Stimulated activated CD4-positive, alpha-beta T cell treated with anti-CD3 and anti-CD28 coated beads, Interleukin-4, amount 100 ng/mL, for 1 hour (primary cell): ENCODE data around the gene GAS2.

Source experiments
- DNase-seq: peaks from one replicate; pipeline ENCODE4 v3.0.0-alpha.2; 2020

GAS2 gene

DNA sequence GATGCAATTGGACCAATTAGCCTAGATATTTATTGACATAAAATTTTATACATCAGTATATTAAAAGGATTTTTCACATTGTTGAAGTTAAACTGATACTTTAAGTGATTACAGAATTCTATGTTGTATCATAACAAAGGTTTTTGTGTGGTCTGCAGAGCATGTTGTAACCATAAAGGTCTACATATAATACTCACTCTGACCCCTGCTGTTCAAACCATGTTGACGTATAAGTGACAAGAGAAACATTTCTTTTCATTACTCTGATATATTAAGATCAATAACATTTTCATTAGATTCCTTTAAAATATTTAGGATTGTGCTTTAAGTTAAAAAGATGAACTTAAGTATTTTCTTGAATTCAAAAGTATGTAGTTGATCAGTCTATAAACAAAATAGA is 63.9 kb downstream of the GAS2 start:
- DNase-seq, result no peak

DNA sequence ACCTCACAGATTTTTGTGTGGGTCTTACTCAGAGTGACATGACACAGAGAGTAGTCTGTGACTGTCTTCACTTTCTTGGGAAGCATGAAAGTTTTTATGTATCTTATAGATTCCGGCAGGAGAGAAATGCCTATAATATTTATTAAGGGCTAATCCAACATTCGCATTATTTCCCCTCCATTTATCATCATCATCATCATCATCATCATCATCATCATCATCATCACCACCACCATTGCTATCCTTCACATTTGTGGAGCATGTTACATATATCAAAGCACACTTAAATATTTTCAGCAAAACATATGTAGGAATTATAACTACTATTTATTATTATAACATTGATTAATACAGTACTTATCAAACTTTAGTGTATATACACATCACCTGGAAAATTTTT is 66.2 kb downstream of the GAS2 start:
- DNase-seq, result no peak

DNA sequence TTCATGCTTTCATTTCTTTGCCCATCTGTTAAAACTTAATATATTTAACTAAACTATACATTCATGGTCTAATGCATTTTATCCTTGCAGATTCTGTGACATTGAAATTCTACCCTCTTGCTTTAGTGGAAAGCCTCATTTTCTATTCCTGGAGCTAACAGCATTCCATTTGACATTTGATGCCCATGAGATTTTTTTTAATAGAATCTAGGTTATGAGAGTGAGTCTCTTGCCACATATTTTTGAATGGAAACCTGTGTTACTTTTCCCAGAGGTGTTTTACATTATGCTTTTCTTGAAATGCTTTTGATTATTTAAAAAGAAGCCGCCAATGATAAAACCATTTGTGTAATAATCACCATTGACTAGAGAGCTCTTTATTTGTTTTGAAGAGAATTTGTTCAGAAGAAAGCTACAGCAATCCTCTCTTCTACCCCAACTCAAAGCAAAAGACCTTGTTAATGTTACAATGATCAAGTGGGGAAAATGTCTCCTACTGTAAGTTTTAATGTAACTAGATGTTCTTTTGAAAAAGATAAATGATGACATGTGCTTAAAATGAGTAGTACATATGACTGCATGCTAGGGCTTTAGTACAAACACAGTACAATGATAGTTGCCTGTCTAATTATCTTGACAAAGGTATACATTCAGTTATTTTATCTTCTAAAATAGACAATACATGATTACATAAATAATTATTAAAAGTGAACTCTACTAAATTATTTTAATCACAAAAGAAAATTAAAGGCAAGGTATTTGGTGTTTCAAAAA is 67.3 kb downstream of the GAS2 start:
- no peak for DNase-seq

DNA sequence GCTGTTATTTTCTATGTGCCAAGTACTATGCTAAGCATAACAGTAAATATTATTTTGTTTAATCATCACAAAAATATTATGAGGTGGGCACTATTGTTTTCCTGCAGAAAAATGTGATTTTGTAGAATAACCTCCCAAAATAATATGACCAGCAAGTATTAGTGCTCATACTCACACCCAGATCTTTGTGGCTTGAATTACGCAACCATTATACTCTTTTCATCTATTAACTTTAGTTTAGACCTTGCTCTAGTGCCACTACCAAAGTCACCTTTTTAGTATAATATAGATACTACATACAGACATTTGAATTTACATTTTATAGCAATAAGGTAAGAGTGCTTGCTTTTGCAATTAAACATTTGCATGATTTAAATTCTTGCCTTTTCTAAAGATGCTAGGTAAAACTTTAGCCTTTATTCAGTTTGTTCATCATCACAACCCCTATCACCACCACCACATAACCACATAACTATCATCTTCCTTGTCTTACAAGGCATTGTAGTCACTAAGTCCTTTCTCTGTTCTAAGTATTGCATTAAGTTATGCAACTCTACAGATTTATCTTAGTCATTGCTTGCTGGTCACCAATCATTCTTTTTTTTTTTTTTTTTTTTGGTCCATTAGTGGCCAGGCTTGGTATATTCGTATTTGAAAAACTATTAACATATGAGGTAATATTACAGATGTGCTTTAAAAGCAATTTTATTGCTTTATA is 68.4 kb downstream of the GAS2 start:
- DNase-seq, result no peak

DNA sequence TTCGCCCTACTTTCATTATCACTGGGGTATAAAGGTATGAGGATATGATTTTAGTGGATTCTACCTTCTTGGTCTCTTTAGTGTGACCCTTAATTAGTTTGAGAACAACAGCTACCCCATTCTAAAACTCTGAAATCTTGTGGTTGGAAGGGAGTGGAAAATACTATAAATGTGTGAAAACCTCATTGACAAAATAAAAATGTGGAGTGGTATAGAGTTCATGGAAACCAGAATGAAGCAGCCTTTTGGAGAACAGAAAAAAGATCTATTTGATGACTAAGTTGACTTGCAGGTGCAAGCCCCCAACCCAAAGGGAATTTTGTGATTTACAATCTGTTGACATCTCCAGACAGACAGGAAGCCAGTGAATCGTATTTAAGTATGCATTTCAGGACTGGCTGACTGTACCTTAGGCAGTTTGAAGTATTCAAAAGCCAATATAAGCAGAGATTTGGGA is 75.8 kb downstream of the GAS2 start:
- DNase-seq, result no peak

DNA sequence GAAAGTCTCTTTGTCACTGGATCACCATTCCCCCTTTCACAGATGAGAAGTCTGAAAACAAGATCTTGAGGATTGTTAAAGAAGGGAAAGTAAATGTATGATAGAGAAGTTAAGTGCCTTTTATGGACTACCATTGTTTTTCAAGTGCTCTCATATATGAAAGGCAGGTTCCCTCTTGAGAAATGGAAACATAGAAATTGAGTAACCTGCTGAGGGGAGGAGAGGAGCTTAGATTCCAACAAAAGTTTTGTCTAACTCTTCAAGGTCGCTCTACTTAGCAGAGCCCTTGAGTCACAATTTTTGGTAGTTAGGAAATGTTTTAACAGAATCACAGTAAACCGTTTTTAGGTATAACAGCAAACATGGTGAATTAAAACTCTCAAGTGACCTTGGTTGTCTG is 83.1 kb downstream of the GAS2 start:
- no peak for DNase-seq

DNA sequence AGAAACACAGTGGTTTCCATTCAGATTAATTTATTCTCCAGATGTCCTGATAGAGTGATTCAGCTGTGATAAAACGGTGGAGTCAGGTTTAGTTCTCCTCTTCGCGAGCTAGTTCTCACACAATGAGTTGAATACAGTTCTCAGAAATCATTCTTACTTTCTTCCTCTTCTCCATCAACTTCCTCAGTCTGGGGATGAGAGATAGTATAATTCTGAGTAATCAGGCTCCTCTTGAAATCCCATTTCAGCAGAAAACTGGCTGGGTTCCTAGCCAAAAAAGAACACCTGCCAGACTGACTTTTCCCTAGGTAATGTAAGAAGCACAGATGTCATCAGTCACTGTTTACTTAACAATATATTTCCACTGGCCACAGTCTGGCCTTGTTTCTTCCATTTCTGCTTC is 86.5 kb downstream of the GAS2 start:
- no peak for DNase-seq

DNA sequence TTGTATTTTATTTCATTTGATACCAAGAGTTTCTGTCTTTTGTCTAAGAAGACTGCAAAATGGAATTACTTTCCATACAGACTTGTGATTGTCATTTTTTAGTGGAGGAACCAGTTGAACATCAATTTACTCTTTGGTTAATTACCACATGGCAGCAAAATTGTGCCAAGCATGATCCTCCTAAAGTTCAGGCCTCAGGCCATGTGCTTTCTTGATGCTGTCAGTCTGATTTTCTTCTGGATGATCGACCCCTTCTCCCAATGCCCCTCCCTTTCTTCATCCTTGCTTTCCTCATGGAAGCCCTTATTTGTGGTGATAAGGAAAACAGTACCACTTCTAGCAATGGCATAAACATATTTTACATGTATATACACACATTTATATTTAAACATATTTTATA is 87.0 kb downstream of the GAS2 start:
- DNase-seq, result no peak

DNA sequence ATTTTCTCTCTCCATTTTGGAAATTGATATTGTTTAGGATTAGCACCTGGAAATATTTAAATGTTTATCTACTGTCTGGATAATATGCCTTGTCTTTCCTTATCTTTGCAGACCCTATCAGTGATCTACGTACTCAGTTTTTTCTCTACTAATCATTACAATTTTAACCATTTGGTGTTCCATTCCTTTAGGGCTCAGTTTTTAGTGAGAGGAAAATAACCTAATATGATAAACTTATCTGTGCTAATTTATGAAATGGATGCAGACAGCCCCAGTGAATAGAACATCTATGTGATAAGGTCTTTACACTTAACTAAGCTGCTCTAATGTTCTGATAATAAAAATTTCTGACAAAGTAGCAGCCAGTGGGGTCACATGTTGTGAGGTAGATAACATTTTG is 94.7 kb downstream of the GAS2 start:
- DNase-seq, result no peak

DNA sequence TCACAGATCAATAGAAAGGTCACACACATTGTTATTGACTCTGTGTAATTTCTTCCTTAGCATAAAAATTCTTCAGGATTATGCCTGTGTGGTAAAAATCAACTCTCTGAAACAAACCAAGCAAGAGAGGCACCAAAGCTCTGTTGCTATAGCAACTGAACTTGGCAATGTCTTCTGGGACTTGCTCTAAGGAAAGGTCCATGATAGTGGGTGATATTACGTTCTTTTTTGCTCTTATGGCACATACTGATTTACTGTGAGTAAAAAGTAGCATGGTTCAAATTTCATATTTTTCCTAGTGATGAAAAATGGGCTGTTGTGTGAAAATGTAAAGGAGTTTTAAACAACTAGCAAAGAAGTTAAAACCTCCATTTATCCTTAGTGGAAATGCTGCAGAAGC is 96.8 kb downstream of the GAS2 start:
- DNase-seq, result no peak

DNA sequence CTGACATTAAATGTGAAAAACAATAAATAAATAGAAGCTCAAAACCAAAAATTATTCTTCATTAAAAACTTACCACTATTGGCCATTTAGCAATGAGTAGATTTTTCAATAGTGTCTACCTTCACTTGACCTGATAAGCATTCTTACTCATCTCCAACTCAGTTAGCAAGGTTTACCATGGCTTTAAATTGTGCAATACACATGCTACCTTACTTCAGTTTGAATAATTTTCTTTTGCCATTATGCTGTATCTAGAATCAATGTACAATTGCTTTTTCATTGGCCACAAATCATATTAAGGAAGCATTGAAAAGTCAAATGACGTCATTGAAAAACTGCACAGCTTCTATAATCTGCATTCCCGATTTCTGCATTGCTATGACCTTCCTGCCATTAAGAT is 98.3 kb downstream of the GAS2 start:
- no peak for DNase-seq

DNA sequence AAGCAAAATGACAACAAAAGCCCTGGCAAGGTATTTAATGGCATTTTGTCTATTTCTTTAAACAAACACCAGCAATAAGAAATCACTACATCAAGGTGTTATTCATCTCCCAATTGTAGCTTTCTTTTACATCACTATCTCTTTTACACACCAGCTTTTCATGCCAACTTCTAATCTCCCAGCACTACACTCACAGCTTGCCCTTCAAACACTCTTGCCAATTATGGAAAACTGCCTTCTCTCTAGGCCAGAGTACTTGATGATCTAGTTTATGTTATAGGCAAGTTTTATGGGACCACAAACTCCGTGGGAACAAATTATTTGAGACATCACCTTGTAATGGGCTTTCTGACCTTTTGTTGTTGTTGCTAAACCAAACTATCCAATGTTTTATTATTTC is 101.9 kb downstream of the GAS2 start:
- DNase-seq, result no peak

DNA sequence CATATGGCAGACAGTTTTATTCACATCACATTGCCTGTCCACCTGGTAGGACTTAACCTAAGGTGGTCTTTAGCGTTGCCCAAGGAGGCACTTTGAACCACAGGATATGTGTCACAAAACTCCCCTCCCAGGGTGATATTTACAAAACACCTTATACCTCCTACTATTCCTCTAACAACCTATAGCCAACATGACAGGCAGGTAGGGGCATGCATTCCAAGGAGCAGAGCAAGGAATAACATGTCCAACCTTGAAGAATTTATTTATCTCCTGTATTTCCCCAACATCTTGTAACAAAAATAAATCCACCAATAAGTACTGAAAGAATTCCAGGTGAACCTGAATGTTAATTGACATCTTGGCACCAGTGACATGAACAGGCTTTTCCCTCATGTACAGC is 102.7 kb downstream of the GAS2 start:
- DNase-seq, result no peak

DNA sequence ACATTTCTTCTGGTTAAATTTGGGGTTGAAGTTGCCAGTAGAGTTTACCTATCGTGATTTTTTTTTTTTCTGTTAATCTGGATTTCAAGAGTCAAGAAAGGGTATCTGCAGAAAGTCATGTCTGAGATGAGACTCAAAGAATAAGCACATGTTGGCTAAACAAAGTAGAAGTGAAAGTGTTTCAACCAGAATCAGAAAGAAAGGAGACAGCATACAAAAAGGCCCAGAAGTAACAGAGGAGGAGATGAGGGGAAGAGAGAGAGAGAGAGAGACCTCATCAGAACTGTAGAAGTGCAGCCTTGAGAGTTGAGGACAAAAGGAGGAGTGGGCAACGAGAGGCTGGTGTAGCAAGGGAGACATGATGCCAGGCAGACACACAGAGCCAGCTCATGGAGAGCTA is 108.3 kb downstream of the GAS2 start:
- DNase-seq, result no peak

DNA sequence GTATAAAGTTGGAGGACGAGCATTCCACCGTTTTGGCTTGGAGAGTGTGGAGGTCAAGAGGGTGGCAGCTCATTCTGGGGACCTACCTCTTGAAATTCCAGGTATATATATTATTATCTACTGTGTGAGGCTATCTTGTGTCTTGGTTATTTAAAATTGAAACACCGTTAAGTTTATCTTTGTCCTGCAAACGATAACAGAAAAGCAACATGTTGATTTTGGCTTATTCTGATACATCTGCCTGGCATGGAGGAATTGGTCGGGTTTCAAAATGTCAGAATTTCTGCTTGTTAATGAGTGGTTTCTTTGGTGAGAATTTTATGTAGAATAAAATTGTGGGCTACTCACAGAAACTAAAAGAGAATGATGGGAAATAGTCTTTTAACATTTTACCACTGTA is 108.8 kb downstream of the GAS2 start:
- DNase-seq, result no peak

DNA sequence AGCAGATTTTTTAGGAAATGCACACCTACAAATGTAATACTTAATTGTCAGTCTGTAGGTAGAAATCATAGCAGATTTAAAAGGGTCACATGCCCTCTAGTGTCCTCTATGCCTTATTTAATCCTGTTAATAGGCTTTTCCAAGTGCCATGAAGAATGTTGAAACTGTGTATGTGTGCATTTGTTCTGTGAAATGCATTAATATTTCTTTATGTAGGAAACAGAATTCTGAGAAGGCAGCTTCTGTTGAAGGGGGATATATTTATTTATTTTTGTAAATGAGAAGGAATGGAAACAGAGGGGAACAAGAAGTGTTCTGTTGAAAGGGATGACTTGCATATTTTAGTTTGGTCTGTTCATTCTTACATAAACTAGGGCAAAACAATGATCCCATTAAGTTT is 112.2 kb downstream of the GAS2 start:
- no peak for DNase-seq

DNA sequence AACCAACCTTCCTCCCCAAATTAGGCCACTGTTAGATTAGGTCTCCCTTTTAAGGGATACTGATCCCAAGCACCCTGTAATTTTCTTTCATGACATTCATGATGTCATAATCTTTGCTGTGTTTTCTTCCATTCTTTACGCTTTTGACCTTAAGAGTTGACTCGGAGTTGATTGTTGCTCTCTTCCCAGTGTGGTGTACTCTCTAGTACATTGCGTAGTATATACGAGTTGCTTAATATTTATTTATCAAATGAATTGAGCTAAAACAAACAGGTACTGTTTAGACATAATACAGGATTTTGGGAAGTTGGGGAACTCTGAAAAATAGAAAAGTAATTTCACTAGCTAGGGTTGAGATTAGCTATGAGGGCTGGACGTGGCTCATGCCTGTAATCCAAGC is 113.4 kb downstream of the GAS2 start:
- no peak for DNase-seq

DNA sequence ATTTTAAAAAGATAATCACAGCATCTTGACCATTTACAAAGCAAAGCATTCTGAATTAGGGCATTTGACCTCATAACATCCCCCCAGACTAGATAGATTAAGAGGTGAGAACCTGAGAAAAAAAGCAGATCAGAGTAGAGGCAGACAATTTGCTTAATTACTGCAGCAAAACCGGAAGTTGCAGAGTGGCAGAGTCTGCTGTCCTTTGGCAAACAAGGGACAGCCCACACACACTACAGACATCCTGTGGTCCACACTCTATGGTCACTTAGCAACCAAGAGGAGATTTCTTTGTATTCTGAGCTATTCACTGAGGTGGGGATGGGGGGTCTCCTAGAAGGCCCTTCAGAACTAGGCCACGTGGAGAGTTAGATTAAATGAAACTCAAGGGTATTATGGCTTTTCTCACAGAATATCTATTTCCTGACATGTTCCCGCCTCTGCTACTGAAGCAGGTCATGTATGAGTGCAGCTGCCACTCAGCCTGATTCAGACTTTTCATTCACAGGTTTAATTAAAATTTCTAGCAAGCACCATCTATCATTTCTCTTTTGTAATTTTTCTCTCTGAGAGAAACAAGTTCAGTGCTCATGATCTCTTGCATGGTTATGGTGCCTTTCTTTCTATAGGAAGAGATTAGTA is 114.7 kb downstream of the GAS2 start:
- DNase-seq, result no peak

DNA sequence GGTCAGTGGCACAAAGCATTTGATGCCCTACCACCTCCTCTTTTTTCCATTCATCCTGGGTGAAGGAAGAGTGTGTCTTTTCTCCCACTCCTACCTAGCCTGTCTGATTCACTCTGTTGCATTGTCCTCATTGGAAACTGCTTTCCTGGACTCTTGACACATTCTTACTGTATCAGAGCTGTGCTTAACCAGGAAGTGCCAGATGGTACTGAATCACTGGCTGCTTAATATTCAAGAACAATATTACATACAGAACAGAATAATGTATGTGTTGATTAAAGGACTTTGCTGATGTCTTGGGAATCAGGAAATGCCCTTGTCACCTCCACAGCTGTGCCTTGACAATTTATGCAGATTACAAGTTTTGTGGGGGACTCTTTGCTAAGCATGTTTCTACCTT is 118.8 kb downstream of the GAS2 start:
- no peak for DNase-seq

DNA sequence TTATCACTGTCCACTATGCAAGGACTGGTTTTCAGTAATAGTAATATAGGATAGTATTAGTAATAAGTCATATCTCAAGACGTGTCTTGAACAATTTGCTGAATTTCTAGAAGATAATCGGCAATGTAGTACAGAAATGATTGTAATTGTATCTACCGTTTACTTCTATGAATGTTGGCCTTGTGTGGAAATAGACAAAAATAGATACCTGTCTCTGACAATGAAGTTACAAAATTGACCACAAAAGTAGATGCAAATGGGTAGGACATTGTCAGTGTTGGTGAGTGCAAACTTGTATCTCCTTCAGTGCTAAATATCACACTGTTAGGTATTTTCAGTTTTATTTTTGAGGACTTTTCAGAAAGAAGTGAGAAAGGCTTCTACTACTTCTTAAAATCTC is 120.1 kb downstream of the GAS2 start:
- no peak for DNase-seq

DNA sequence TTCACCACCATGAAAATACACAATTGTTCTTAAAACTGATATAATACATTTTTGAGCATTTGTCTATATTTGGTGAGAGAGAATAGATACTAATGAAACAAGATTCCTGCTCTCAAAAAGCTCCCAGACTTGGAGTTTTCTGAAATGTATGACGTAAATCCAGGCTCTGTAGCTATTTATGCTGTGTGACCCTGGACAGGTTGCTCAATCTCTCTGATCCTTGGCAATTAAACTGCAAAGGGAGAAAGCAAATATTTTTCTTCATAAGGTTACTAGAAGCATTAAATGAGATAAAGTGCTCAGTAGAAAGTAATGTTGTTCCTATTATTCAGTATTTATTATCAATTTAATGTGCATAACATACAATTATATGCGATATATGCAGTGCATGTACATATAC is 120.6 kb downstream of the GAS2 start:
- DNase-seq, result no peak

DNA sequence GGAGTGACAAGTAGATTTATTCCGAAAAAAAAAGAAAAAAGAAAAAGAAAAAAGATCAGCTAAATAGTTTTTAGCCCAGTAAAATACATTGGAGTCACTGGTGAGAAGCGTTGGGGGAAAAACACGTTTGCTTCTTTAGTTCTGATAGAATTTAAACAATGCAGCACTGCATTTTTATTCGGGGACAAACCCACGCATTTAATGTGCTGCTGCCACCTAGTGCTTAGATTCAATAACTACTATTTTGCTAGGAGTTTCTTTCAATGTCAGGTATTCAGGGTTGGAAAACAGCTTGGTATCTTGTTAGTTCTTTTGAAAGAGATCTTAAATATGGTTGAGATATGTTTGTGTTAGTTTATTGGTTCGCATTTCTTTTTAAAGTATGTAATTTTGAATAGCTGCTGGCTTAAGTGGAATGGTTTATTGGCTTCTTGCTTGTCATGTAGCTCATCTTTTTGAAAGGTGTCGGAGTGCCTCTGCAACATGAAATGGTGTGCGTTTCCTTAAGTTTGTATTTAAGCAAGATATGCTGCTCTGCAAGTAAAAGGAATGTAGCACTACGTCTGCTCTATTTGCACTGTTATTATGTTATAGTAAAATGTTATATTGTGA is 121.2 kb downstream of the GAS2 start:
- peak; percentile 5 for DNase-seq

DNA sequence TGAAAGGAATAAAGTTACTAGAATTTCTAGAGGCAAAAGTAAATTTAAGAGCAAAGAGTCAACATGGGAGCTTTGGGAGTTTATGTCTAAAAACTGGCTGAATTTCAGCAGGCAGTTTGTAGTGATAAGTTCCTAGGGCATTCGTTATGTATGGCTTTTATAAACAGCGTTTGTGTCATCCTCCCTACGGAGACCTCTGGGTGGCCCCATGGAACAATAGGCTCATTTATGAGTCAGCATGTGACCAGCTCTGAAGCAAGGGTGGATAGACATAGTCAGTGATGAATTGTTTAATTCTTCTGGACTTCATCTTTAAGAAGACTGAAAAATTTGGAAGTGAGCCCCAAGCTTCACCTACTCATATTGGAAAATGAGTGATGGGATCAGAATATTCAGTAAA is 126.1 kb downstream of the GAS2 start:
- no peak for DNase-seq

DNA sequence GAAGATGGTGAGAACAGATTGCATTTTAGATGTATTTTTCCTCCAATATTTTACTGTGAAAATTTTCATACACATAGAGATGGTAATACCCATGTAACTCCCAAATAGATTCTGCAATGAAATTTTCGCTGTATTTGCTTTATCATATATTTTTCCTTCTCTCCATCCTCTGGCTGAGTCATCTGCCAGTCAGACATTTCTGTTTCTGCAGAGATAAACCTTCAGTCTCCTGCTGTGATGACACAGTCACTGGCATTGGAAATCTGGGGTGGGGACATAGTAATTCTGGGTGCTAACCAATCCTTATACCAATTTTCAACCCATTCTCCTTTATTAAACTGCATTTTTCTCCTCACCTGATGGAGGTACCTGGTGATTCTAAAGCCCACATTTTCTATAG is 129.5 kb downstream of the GAS2 start:
- DNase-seq, result no peak
